Measurements from ENCODE around the gene COBLL1. TPM values are rescaled to one million over a fixed set of nuclear protein-coding genes. Genes with fewer than 3 reads are reported as not detected.

Gene COBLL1
- total and polyA plus RNA-seq, 2 of the 4 experiments (the other 2 are of a cell fraction) = 0.79 to 1.1 TPM

- H3K56ac ChIP-seq (ENCODE audit: extremely low read depth, insufficient read depth, low read length) = no peak overlapping the region
- H3K4ac ChIP-seq (ENCODE audit: low read depth, low read length) = no peak overlapping the region
- no peak overlapping the region for H2BK15ac ChIP-seq (ENCODE audit: low read depth, low read length)
- H3K9ac ChIP-seq (ENCODE audit: low read depth, low read length) = no peak overlapping the region
- H3K27ac ChIP-seq (ENCODE audit: insufficient read depth, low read length) = no peak overlapping the region
- no TSS peak for BruUV-seq (replicated peaks)
- CTCF ChIA-PET = no interaction called here
- H4K20me1 ChIP-seq (ENCODE audit: insufficient read depth, low read length) = no peaks in the 10 kb centered on the region
- intact Hi-C loops (cut with micrococcal nuclease) (no loop called here), in situ Hi-C loops (cut with MboI; ENCODE audit: low sequenced_read_pairs) (no loop called here), dilution Hi-C loops (cut with HindIII; ENCODE audit: low sequenced_read_pairs, unreplicated experiment) (no loop called here)
- no peaks in the 10 kb centered on the region for H3K4me1 ChIP-seq (ENCODE audit: control insufficient read depth, insufficient read depth, low read length)
- no peak overlapping the region for H3K14ac ChIP-seq (replicated peaks; ENCODE audit: low read depth, low read length)
- H2AK5ac ChIP-seq (ENCODE audit: low read depth, low read length) = no peak overlapping the region
- H2AK9ac ChIP-seq (replicated peaks; ENCODE audit: low read depth, low read length, poor library complexity) = no peak overlapping the region
- no peak overlapping the region for H3K23ac ChIP-seq (ENCODE audit: low read depth, low read length)
- no peak overlapping the region for H3K18ac ChIP-seq (ENCODE audit: low read depth, low read length)
- POLR2A ChIA-PET (ENCODE audit: unreplicated experiment) = no interaction called here
- no peaks in the 10 kb centered on the region for H3K9me1 ChIP-seq (ENCODE audit: insufficient read depth, low read length)
- H2BK20ac ChIP-seq (ENCODE audit: low read depth, low read length) = no peak overlapping the region
- no peaks in the 10 kb centered on the region for H3K9me3 ChIP-seq (ENCODE audit: control insufficient read depth, insufficient read depth, low read length)
- H4K8ac ChIP-seq (ENCODE audit: low read depth in 2 of 2, low read length in 2 of 2) = no peak overlapping the region
- DNase-seq (no peak), ATAC-seq (ENCODE audit: low read depth) (no peak)
- H2AFZ ChIP-seq (replicated peaks; ENCODE audit: low read length, poor library complexity) = no peak overlapping the region
- H3K4me3 ChIP-seq (ENCODE audit: insufficient read depth, low read depth, low read length) = no peak overlapping the region
- TF ChIP-seq POLR2A (IDR thresholded peaks at IDR 0.05; ENCODE audit: low read depth, low read length) = no peak
- no peak for TF ChIP-seq RAD21 (IDR thresholded peaks at IDR 0.05; ENCODE audit: low read length)
- TF ChIP-seq ELK1 (IDR thresholded peaks at IDR 0.05; ENCODE audit: borderline replicate concordance, low read depth, low read length) = no peak
- no peak overlapping the region for H4K91ac ChIP-seq (ENCODE audit: insufficient read depth, low read depth, low read length)
- no peak overlapping the region for H3K4me2 ChIP-seq (ENCODE audit: low read depth, low read length)
- no peak overlapping the region for H4K5ac ChIP-seq (ENCODE audit: low read depth, low read length)
- no peak overlapping the region for H2BK120ac ChIP-seq (ENCODE audit: low read depth, low read length)
- no peak overlapping the region for H2BK5ac ChIP-seq (ENCODE audit: low read depth, low read length, poor library complexity, severe bottlenecking)
- H3K27me3 ChIP-seq (ENCODE audit: control insufficient read depth, insufficient read depth, low read length) = no peaks in the 10 kb centered on the region
- 50% methylated on average over 1 of the region's 4 CpGs; no CpG with 5 or more reads in 1 of the 2 experiments for WGBS, 2 experiments (ENCODE audit: extremely low coverage in 2 of 2, insufficient read length in 1 of 2)
- no peaks in the 10 kb centered on the region for H3K79me1 ChIP-seq (ENCODE audit: low read depth in 1 of 2, low read length in 2 of 2)
- no peaks in the 10 kb centered on the region for H3K36me3 ChIP-seq (ENCODE audit: control insufficient read depth, insufficient read depth, low read length)
Observed at GRCh38 chr2:164678631-164679149, 162.9 kb downstream of the COBLL1 start.
